NOMO-1 treated with DMSO at 0.1 percent for 48 hours (cell line): ENCODE data around the gene LSM14A.
"Not testable (repeated sequence)": the region's sequence is repeated elsewhere in the genome, so short reads cannot be mapped to it uniquely, and the experiment has no call there.

Experiments
- DNase-seq: peaks from one replicate; lab custom pipeline; 2025; ENCODE audit not compliant: unreplicated experiment; lab: John Stamatoyannopoulos, UW

Gene LSM14A

DNA sequence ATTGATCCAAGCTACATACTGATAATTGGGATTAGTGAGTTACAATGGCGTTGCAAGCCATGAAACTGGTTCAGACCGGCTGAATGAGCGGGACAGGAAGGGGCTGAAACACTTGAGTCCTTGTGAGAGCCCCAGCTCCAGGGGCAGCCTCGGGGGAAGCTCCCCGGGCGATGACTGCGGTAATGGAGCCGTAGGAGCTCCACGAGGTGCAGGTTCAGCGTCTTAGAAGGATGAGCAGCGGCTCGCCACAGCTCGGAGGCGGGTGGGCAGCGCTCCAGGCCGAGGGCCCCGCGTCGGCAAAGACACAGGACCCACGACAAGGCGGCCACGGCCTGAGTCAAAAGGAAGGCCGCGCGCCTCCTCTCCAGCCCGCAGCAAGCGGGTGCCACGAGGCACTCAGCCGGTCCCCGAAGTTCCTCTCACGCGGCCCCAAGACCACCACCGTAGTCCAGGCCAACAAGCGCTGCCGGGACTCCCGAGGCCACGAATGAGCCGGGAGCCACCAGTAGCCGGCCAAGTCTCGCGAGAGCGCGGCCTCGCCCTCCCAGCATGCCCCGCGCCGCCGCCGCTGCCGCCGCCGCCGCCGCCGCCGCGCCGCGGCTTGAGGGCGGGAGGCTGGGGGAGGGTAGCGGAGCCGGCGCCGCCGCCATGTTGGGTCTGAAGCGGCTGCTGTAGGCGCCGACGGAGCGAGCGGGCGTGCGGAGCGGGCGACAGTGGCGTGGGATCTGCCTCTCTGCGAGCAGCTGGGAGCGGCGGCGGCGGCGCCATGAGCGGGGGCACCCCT is at the start of gene LSM14A:
TSS of gene LSM14A (plus strand) at position 628 of the 784 bp plus-strand sequence. CDS start at position 767, 139 bp downstream.
- DNase-seq = peak; percentile 70

DNA sequence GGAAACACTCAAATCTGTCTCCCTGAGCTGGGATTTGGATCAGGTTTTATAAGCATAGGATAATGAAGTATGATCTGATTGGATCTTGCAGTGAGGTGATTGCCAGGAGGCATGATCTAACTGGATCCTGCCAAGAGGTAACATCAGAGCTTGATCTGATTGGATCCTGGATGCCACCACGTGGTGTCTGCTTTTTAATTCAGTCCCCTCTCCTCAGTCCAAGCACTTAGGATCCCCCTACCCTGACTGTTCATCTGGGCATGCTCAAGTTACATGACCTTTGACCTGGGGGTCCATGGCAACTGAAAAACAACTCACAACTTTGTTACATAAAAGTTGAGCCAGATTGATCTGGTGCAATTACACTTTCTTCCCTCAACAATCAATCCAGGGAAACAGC is 47.5 kb upstream of the LSM14A start:
- no peak for DNase-seq

DNA sequence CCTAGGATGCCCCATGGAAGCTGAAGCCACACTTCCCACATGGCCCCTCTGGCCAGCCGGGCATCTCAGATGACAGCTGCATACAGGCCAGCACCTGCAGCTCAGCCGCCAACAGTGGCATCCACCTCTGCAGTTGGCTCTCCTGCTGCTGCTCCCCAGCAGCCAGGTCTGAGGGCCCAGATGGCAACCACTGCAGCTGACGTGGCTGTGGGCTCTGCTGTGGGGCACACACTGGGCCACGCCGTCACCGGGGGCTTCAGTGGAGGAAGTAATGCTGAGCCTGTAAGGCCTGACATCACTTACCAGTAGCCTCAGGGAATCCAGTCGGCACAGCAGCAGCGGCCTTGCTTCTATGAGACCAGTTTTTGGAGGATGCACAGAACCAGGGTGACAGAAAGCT is 45.3 kb upstream of the LSM14A start:
- no peak for DNase-seq

DNA sequence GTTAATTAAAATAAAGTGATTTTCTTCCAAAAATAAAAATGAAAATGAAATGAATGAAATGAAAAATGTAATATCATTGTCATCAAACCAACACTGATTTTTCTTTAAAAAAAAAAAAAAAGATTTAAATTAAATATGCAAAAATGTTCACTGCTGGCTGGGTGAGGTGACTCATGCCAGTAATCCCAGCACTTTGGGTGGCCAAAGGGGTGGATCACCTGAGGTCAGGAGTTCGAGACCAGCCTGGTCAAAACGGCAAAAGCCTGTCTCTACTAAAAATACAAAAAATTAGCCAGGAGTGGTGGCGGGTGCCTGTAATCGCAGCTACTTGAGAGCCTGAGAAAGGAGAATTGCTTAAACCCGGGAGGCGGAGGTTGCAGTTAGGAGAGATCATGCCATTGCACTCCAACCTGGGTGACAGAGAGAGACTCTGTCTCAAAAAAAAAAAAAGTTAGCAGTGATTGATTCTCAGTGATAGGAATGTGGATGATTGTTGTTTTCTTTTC is 44.6 kb upstream of the LSM14A start:
- no peak for DNase-seq

DNA sequence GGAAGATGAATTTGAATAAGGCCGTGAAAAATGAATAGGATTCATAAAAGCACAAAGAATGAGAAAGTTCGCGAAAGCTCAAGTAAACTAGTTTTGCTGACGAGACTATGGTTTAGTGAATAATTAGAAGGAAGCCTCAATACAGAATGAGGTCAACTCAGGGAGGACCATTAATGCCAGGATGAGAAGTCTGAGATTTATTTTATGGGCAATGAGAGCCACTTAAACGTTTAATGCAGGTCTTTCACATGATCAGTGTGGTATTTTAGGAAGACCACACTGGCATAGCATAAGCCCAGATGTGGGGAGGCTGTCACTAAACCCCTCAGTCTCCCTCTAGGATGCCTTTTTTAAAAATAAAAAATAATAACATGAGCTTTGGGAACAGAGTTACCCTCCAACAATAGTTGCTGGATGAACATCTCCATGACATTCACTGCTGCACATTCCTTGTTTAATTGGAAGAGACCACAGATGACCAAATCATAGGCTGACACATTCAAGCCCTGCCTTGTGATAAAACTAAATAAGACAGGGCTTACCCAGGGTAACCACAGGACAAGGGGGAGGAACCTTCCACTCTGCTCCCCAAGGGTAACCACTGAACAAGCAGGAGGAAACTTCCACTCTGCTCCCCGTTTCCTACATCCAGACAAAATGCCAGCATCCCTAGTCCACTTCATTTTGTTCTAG is 43.6 kb upstream of the LSM14A start:
- DNase-seq = no peak

DNA sequence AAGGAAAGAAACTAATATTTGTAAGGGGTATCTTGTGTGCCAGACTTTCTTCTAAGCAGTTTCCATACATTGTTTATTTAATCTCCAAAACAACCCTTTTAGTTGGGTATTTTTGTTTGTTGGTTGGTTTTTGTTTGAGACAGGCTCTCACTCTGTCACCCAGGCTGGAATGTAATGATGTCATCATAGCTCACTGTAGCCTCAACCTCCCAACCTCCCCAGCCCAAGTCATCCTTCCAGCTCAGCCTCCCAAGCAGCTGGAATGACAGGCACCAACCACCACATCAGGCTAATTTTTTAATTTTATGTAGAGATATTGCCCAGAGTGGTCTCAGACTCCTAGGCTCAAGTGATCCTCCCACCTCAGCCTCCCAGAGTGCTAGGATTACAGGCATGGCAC is 41.2 kb upstream of the LSM14A start:
- no peak for DNase-seq

DNA sequence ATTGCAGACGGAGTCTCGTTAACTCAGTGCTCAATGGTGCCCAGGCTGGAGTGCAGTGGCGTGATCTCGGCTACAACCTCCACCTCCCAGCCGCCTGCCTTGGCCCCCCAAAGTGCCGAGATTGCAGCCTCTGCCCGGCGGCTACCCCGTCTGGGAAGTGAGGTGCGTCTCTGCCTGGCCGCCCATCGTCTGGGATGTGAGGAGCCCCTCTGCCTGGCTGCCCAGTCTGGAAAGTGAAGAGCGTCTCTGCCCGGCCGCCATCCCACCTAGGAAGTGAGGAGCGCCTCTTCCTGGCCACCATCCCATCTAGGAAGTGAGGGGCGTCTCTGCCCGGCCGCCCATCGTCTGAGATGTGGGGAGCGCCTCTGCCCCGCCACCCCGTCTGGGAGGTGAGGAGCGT is 40.2 kb upstream of the LSM14A start:
- DNase-seq = not testable (repeated sequence)

DNA sequence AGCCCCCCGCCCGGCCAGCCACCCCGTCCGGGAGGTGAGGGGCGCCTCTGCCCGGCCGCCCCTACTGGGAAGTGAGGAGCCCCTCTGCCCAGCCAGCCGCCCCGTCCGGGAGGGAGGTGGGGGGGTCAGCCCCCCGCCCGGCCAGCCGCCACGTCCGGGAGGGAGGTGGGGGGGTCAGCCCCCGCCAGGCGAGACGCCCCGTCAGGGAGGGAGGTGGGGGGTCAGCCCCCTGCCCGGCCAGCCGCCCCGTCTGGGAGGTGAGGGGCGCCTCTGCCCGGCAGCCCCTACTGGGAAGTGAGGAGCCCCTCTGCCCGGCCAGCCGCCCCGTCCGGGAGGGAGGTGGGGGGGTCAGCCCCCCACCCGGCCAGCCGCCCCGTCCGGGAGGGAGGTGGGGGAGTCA is 39.6 kb upstream of the LSM14A start:
- not testable (repeated sequence) for DNase-seq

DNA sequence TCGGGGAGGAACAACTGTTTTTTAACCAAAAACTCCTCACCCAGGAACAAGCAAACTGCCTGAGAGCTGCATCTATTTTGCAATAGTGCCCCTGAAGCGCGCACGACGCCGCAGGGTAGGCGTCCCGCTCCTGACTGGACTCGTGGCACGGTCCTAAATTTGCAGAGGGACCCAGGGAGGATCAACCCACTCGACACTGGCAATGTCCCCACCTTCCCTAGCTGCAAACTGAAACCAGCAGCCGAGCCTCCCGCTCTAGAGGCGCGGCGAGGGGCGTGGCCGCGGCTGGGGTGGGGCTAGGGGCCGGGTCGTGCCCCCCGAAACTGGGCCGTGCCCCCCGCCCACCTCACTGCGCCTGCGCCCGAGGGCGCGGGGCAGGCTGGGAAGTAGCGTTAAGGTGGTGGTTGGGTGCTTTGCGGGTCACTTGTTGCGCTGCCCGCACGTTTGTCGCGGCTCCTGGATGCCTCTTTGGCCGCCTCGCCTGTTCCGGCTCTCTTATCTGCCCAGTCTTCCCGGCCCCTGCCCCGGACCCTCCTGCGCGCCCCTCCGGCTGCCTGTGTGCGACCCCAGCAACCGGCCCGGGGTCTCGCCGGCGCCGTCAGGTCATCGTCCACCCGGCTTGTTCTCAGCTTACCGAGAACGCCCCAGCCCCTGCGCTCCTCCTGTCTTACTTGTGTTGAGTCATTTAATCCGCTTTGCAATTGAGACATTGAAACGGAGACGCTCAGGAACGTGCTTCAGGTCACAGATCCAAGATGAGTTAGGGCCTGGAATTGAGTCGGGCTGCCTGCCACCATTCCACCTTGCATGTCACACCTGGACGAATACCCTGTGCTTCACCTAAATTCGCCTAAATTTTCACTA is 37.9 kb upstream of the LSM14A start:
- DNase-seq = peak; percentile 91

DNA sequence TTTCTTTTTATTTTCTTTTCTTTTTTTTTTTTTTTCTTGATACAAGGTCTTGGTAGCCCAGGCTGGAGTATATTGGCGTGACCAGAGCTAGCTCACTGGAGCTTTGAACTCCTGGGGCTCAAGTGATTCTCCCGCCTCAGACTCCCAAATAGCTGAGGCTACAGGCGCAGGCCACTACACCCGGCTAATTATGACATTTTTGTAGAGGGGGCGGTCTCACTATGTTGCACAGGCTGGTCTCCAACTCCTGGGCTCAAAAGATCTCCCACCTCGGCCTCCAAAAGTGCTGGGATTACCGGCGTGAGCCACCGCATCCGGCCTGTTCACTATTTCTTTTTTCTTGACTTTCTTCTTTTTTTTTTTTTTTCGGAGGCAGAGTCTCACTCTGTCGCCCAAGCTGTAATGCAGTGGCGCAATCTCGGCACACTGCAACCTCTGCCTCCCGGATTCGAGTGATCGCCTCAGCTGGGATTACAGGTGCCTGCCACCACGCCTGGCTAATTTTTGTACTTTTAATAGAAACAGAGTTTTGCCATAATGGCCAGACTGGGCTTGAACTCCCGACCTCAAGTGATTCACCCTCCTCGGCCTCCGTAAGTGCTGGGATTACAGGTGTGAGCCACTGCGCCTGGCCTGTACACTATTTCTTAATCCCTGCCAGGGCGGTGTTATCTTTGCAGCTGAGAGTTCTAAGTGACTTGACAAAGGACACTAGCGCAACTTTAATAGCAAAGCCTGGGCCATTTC is 37.1 kb upstream of the LSM14A start:
- DNase-seq = peak; percentile 32

DNA sequence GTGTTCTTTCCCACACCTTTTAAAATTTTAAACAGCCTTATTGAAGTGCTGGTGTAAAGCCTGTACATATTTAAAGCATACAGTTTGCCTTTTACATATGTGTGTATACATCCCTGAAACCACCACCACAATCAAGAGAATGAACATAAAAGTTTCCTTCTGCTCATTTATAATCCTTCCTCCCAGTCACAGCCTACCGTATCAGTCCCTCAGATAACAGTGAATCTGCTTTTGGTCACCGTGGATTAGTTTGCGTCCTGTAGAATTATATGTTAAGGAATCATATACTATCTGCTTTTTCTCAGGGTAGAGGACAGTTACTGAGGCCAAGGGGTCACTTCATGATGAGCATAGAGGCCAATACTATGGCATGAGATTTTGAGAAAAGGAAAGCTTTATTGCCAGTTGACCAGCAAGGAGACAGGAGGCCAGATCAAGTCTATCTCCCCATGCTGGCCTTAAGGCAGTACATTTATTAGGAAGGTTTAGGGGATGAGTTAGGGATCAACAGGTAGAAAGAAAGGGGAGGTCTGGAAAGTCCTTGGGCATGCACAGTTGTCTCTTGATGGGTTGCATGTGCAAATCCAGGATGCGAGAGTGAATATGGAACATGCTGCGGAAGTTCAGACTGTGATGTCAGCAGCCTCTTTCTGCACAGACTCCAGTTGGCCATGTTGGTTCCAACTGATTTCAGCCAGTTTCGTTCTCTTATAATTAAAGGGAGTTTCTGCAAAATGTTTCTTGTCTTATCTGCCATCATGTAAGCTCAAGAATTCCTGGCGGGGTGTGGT is 36.3 kb upstream of the LSM14A start:
- DNase-seq = no peak

DNA sequence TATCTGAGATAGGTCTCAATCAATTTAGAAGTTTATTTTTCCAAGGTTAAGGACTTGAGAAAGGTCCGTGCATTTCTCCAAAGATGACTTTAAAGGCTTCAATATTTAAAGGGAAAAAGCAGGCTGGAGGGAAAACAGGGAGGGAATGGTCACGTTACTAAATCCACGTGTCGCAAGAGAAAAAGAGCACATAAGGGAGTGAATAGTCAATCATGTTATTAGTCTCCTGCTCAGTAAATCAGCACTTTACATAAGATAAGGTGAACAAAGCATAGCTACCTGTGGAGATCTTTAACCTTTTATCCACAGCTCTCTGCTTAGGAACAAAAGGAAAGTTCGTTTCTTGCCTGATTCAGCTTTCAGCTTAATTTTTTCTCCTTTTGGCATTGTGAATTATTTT is 31.3 kb upstream of the LSM14A start:
- DNase-seq = no peak

DNA sequence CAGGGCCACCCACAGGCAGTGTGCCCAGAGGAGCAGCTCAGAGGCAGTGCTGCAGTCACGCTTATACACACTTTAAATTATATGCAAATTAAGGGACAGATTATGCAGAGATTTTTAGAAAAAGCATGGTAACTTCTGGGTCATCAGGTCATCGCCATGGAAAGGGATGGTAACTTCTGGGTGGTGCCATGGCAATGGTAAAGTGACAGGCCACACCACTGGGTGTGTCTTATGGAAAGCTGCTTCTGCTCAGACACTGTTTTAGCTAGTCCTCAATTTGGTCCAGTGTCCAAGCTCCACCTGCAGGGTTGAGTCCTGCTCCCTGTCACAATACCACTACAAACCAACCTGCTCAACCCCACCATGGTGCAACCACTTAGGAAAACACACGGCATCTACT is 29.9 kb upstream of the LSM14A start:
- no peak for DNase-seq

DNA sequence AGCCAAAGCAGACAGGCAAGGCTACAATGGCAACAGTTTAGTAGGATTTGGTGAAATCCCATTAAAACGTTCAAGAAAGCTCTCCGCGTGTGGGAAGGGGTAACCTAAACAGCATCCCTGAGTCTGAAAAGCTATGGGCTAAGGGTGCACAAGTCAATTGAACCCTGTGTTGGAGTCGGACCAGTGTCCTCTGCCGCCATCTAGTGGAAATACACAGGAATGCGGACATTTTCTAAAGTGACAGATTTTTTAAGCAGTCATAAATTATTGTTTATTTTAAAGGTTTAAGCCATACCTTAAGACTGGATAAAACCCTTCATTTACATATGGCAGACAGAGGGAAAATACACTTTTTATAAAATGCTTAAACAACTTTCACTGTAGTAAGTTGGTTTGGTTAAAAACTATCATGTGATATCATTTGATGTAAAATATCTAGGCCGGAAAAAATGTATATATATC is 26.5 kb upstream of the LSM14A start:
- DNase-seq = peak; percentile 38

DNA sequence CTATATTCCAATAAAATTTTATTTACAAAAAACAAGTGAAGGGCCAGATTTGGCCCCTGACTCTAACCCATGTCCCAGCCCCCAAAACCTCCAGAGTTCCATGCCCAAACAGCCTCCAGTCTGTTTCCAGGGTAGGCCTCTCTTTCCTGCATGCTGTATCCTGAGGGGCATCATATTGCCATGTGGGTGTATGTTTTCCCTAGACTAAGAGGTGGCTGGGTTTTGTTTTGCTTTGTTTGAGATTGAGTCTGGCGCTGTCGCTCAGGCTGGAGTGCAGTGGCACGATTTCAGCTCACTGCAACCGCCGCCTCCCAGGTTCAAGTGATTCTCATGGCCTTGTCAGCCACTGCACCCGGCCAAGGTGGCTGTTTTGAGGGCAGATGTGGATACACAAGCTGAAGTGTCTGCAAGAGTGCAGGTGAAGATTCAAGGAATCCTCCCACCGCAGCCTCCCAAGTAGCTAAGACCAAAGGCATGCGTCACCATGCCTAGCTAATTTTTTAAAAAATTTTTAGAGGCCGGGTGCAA is 23.6 kb upstream of the LSM14A start:
- DNase-seq = no peak

DNA sequence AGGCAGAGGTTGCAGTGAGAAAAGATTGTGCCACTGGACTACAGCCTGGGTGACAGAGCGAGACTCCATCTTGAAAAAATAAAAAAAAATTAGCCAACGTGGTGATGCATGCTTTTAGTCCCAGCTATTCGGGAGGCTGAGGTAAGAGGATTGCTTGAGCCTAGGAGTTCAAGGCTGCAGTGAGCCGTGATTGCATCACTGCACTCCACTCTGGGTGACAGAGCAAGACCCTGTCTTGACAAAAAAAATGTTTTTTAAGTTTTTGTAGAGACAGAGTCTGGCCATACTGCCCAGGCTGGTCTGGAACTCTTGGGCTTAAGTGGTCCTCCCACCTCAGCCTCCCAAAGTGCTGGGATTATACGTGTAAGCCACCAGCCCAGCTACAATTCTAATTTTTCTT is 22.4 kb upstream of the LSM14A start:
- DNase-seq = no peak

DNA sequence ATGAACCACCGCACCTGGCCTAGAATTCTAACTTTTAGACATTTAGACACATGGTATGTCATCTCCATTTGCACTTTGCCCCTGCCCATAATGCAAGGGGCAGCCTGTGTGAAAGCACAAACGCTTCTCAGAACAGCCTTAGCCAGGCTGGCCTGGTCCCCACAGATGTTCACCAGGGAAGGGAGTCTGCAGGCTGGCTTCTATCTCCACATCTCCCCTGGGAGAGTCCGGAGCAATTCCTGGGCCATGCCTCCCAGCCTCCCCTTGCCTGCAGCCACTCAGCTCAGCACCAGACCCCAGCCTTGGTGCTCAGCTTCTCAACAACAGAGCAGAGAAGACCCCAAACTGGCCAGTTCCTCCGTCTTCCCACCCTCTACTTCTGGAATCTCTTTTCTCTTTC is 21.7 kb upstream of the LSM14A start:
- DNase-seq = no peak

DNA sequence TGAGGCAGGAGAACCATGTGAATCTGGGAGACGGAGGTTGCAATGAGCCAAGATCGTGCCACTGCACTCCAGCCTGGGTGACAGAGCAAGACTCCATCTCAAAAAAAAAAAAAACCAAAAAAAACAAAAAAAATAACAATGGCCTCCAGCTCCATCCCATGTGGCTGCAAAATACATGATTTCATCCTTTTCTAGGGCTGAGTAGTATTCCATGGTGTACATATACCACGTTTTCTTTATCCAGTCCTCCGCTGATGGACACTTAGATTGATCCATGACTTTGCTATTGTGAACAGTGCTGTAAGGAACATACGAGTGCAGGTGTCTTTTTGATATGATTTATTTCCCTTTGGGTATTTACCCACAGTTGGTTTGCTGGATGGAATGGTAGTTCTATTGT is 20.9 kb upstream of the LSM14A start:
- DNase-seq = no peak

DNA sequence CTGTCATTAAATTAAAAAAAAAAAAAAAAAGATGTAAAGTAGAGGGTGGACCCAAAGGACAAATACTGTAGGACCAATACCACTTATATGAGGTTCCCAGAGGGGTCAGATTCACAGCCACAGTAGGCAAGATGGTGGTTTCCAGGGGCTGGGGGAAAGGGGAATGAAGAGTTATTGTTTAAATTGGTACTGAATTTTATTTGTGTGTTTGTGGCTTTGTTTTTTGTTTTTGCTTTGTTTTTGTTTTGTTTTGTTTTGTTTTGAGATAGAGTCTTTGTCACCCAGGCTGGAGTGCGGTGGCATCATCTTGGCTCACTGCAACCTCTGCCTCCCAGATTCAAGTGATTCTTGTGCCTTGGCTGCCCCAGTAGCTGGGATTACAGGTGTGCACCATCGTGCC is 17.9 kb upstream of the LSM14A start:
- no peak for DNase-seq

DNA sequence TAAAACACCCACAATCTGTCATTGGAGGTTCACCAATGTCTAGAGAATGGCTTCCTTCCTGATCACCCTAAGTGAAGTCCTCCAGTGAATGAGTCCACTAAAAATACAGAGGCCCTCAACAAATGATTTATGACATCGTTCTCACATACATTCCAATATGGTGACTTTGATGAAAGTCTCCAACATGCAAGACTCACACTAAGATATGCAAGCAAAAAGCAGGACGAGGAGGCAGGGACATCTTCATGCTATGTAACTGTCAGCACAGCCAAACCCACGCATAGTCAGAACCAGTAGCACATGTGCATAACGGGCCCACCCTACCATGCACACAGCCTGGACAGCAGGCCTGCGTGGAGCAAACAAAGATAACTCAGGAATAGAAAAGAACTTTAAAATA is 16.6 kb upstream of the LSM14A start:
- DNase-seq = no peak
